22Rv1 (cell line): Measurements from ENCODE around the gene CACNG4.

ENCODE experiments used
- ZFX ChIP-seq: fragments of 450-650 bp; IDR thresholded peaks from 2 replicates; pipeline ENCODE4 v1.6.1; 2017; ENCODE audit warnings: antibody characterized with exemption, borderline replicate concordance
- TF ChIP-seq, protein P1 (sequence below): fragments of 450-650 bp; IDR thresholded peaks from 2 replicates; pipeline ENCODE4 v1.5.1; 2017; ENCODE audit warnings: mild to moderate bottlenecking

DNA sequence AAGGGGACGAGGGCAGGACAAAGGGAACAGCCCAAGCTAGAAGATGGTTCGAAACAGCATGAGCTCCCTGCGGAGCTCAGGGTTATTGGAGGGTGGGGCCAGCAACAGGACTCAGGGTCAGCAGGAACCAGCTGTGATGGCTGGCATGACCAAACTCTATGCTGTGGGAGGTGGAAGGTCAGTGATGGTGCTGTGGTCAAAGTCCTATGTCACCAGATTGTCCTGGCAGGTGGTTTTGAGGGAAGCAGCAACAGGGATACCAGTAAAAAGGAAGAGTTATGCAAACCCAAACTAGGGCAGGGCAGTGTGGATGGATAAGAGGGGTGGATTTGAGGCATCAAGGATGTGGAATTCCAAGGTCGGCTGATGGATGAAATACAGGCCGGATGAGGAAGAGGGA is 32.4 kb downstream of the CACNG4 start:
- TF ChIP-seq, protein P1, sequence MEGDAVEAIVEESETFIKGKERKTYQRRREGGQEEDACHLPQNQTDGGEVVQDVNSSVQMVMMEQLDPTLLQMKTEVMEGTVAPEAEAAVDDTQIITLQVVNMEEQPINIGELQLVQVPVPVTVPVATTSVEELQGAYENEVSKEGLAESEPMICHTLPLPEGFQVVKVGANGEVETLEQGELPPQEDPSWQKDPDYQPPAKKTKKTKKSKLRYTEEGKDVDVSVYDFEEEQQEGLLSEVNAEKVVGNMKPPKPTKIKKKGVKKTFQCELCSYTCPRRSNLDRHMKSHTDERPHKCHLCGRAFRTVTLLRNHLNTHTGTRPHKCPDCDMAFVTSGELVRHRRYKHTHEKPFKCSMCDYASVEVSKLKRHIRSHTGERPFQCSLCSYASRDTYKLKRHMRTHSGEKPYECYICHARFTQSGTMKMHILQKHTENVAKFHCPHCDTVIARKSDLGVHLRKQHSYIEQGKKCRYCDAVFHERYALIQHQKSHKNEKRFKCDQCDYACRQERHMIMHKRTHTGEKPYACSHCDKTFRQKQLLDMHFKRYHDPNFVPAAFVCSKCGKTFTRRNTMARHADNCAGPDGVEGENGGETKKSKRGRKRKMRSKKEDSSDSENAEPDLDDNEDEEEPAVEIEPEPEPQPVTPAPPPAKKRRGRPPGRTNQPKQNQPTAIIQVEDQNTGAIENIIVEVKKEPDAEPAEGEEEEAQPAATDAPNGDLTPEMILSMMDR, result no peak
- TF ChIP-seq ZFX, result no peak
